CMK (cell line): ENCODE results near the gene NUTM2B.
"Not testable (repeated sequence)": the region's sequence is repeated elsewhere in the genome, so short reads cannot be mapped to it uniquely, and the experiment has no call there.

Source experiments
- DNase-seq: peaks from one replicate; pipeline ENCODE4 v3.0.0-alpha.2; 2010; ENCODE audit warnings: low read depth

Gene NUTM2B, protein sequence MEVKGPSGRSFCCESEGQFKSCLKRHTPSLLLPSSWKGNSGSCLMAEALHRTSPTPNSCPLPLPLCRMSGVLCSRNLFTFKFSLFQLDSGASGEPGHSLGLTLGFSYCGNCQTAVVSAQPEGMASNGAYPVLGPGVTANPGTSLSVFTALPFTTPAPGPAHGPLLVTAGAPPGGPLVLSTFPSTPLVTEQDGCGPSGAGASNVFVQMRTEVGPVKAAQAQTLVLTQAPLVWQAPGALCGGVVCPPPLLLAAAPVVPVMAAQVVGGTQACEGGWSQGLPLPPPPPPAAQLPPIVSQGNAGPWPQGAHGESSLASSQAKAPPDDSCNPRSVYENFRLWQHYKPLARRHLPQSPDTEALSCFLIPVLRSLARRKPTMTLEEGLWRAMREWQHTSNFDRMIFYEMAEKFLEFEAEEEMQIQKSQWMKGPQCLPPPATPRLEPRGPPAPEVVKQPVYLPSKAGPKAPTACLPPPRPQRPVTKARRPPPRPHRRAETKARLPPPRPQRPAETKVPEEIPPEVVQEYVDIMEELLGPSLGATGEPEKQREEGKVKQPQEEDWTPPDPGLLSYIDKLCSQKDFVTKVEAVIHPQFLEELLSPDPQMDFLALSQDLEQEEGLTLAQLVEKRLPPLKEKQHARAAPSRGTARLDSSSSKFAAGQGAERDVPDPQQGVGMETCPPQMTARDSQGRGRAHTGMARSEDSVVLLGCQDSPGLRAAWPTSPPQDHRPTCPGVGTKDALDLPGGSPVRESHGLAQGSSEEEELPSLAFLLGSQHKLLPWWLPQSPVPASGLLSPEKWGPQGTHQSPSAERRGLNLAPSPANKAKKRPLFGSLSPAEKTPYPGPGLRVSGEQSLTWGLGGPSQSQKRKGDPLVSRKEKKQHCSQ

DNA sequence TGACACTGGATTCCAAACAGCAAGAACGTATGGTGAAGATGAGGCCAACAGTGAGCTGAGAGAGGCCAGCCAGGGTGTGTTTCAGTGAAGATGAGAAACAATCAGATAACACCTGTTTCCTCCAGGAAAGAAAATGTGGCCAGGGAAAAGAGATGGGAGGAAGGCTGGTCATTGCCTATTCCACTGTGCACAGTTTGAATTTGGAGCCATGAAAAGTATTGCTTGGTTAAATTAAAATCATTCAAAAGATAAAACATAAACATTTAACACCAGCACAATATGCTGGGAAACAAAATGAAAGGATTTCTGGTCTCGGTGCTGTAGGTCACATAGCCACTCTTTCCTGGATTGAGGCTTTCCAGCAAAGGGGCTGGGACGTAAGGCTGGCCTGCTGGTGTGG lies at the start of gene NUTM2B:
NUTM2B (plus strand) TSS at position 301 of the 400 bp plus-strand sequence. CDS start 383 bp downstream, outside the sequence.
- DNase-seq = not testable (repeated sequence)

DNA sequence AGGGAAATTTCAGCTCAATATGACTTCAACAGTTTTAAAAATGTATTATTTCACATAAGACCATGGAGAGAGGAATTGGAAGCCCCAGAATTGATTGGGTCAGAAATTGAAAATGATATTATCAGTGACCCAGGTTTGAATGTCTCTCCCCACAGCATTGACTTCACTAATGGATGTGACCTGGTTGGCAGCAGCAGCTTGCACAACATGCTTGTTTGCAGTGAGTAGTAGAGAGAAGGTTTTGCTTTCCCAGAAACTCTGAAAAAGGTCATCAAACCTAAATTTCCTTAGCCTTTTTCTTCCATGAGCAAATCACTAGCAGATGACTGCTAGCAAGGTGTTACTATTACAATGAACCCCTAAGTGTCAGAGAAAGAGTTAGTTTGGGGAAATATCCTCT lies 39.7 kb upstream of the NUTM2B start:
- not testable (repeated sequence) for DNase-seq

DNA sequence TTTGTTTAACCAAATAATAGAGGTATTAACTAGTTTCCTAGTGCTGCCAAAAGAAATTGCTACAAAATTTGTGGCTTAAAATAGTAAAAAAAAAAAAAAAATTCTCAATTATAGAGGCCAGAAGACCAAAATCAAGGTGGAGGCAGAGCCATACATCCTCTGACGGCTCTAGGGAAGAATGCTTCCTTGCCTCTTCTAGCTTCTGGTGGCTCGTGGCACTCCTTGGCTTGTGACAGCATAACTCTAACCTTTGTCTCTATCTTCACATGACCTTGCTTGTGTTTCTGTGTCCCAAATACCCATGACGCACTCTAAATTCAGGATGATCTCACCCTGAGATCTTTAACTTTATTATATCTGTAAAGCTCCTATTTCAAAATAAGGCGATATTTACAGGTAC lies 38.3 kb upstream of the NUTM2B start:
- DNase-seq = not testable (repeated sequence)

DNA sequence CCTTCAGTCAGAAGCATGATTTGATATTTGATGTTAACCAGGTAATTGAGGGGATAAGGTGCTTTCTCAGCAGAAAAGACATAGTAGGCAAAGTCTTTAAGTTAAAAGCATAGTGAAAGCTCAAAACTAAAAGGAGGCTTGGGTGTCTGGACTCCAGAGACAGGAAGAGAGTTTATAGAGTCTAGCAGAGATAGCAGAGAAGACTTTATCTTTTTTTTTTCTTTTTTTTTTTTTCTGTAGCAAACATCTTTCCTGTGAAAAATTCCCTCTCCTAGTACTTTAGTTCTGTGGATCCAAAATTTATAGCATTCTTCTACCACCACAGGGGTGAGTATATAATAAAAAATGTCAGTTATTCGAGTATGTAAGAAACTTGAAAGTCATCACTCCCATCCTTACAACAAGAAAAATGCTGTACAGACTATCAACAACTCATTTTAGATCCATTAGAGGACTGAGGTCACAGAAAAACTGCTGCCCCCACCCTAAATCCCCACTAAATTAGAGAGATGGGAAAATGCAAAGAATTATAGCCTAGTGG lies 33.7 kb upstream of the NUTM2B start:
- not testable (repeated sequence) for DNase-seq

DNA sequence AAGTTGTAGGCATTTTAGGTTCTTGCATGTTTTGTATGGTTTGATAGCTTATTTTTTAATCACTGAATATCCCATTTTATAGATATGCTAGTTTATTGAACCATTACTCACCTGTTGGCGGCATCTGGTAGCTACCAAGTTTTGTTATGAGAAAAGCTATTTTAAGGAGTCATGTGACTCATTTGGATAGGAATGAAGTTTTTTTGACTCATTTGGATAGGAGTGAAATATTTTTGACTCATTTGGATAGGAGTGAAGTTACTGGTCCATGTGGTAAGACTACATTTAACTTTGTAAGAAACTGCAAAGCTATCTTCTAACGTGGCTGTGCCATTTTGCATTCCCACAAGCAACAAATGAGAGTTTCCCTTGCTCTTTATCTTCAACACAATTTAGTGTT lies 28.1 kb upstream of the NUTM2B start:
- not testable (repeated sequence) for DNase-seq

GRCh38 chr10:79683026-79683883 lies 19.8 kb upstream of the NUTM2B start:
- not testable (repeated sequence) for DNase-seq

DNA sequence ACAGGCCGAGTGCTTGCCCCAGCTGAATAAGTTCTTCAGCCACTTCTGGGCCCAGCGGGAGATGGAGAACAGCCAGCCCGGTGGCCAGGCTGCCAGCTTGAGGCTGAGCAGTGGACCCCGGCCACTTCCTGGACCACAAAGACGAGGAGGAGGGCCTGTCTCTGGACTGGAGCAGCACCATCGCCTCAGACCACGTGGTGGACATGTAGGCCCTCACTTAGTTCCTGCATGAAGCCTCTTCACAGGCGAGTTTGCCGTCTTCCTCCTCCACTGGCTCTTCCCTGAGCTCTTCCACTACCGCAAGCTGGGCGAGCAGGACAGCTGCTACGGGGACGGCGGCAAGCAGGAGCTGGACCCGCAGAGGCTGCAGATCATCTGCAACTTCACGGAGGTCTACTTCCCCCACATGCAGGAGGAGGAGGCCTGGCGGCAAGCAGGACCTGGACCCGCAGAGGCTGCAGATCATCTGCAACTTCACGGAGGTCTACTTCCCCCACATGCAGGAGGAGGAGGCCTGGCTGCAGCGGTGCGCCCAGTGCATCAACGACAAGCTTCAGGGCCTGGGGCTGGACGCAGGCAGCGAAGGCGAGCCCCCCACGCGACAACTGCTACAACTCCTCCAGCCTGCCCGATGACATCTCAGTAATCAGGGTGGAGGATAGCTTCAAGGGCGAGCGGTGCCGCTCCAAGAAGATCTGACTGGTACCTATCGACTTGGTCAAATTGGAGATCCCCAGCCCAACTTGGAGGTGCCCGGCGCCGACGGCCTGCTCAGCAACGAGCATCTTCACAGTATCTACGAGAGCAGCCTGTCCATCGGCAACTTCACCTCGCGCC lies 18.9 kb upstream of the NUTM2B start:
- DNase-seq = not testable (repeated sequence)

- peak; percentile 3 for DNase-seq
These were observed 17.9 kb upstream of the NUTM2B start for GRCh38 chr10:79685044-79685685.

DNA sequence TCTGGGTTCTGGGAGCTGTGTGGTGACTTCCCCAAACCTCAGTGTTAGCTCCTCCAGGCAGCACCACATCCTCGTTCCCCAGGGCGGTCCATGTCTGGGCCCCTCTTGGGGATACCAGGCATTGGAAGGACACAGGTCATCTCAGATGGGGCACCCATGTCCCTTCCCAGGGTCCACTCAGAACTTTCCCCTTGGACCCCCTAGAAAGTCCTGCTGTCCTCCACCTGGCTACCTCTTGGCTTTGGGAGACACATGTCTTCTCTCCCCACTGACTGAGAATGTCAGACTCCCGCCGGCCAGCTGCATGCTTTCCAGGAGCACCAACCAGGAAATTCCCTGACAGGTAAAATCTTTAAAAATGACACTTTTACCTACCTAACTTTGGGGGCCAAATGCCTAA lies 16.4 kb upstream of the NUTM2B start:
- not testable (repeated sequence) for DNase-seq

GRCh38 chr10:79687406-79688150 lies 15.4 kb upstream of the NUTM2B start:
- not testable (repeated sequence) for DNase-seq

DNA sequence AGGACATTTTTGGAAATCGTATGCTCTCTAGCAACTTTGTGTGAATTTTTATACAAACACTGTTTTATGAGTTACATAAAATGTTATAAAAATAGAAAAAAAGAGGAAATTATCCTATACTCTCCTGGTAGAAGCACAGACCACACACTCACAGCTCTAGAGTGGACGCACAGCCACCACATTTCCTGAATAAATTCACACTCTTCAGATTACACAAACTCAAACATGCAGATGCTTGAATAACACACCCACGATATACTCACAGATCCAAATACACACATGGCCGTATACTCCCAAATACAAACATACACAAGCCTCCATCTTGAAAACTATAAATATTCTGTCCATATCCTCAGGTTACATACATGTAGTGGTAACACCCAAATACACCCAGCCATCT lies 14.2 kb upstream of the NUTM2B start:
- not testable (repeated sequence) for DNase-seq

DNA sequence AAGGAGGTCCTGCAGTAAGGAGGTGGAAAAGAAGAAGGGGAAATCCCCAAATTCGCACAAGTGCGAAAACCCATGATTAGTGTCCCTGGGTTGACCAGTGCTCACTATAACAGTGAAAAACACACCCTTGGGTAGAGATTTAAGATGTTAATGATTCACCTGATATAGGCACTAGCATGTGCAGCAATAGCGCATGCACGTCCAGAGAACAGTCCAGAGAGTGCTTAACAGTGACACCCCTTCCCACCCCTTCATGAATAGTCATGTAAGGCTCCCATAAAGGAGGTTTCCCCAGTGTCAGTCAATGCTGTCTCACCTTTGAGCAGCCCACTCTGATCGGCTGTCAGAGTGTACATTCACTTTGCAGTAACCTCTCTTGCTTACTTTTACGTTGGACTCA lies 6.4 kb upstream of the NUTM2B start:
- not testable (repeated sequence) for DNase-seq

DNA sequence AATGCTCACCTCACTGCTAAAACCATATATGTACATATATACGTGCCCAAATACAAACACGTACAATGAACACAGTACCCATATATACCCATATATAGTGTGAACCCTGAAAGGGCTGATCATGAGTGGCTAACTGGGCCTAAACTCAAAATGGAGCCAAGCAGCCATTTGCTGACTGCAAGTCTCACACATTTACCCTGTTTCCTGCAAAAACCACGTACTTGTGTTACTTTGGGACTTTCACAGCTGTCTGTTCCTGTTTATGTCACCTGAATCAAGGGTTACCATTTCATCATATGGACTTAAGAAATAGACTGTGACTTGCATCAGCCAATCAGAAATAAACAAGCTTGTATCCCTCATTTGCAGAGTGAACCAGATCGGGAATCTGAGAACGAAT lies 5.9 kb upstream of the NUTM2B start:
- DNase-seq = not testable (repeated sequence)

- not testable (repeated sequence) for DNase-seq
These were observed 2.6 kb upstream of the NUTM2B start for GRCh38 chr10:79700381-79700944.

DNA sequence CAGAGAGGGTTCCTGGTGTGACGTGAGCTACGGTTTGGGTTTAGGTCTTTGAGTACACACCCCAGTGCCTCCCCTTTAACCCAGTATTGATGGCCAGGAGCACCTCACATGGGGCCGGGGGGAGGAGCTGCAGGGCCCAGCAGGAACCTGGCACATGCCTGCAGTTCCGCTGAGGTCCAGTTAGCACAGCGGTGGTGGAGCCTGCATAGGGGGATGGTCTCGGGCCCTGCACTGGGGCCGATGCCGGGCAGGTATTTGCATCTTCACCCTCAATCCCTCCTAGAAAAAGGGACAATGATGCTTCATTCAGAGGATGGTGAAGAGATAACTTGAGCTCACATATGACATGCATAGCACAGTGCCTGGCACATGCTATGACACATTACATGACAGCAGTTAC lies 4.0 kb downstream of the NUTM2B start:
- not testable (repeated sequence) for DNase-seq

- DNase-seq = not testable (repeated sequence)
These were observed 11.9 kb downstream of the NUTM2B start for GRCh38 chr10:79714976-79715375.

GRCh38 chr10:79716917-79717579 lies 14.0 kb downstream of the NUTM2B start:
- not testable (repeated sequence) for DNase-seq

GRCh38 chr10:79720000-79720399 lies 17.0 kb downstream of the NUTM2B start:
- not testable (repeated sequence) for DNase-seq
